PC-3 (cell line): Measurements from ENCODE around the gene SP140.

ENCODE experiments used
- CTCF ChIP-seq: fragments of 300-600 bp; sonication (generic); conservative IDR thresholded peaks from 2 replicates; pipeline ENCODE4 v1.5.1; 2017; ENCODE audit warnings: antibody characterized with exemption, low read depth, mild to moderate bottlenecking, low read length
- EZH2 ChIP-seq: fragments of 300-600 bp; sonication (generic); IDR thresholded peaks from one replicate; pipeline ENCODE4 v1.6.1; 2017; ENCODE audit warnings: antibody characterized with exemption, mild to moderate bottlenecking, low read length; ENCODE audit not compliant: unreplicated experiment

- TF ChIP-seq CTCF (no peak), EZH2 (no peak)
These were observed 102.6 kb downstream of the SP140 start for GRCh38 chr2:230328155-230328458.
